Measurements from ENCODE around the gene TMEM269.

TMEM269 gene

DNA sequence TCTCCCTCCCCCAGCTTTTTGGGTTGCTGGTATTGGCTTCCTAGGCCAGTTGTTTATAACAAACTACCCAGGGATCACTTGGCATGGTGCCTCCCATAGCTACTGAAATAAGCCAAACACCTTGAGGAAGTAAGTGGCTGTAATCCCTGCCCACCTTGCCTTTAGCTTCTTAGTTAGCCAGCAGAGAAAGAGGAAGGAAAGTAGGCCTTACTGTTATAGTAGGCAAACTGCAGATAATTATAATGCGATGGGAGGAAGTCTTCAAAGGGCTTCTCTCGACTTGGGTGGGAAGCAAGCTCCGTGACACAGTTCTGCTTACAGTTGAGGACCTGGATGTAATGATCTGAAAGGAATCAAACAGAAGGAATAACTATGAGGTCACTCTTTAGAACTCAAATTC, 26.1 kb upstream of the TMEM269 start:
- TF ChIP-seq SIN3A (IDR thresholded peaks at IDR 0.05; ENCODE audit: borderline replicate concordance, insufficient read depth, low read length), result no peak
- TF ChIP-seq TAF1 (IDR thresholded peaks at IDR 0.05; ENCODE audit: borderline replicate concordance, insufficient read depth, low read length), result no peak
- TF ChIP-seq FOXP2 (optimal IDR thresholded peaks at IDR 0.05; ENCODE audit: borderline replicate concordance, extremely low read depth, extremely low read length, insufficient read depth), result no peak
- TF ChIP-seq POLR2AphosphoS5 (IDR thresholded peaks at IDR 0.05; ENCODE audit: low read depth, low read length), result no peak

GRCh38 chr1:42759114-42759513, 25.7 kb upstream of the TMEM269 start:
- TF ChIP-seq TAF1 (IDR thresholded peaks at IDR 0.05; ENCODE audit: borderline replicate concordance, insufficient read depth, low read length), result no peak
- no peak for TF ChIP-seq FOXP2 (optimal IDR thresholded peaks at IDR 0.05; ENCODE audit: borderline replicate concordance, extremely low read depth, extremely low read length, insufficient read depth)
- no peak for TF ChIP-seq REST (IDR thresholded peaks at IDR 0.05; ENCODE audit: insufficient read depth in 1 of 2, low read depth in 2 of 2, low read length in 2 of 2)
- TF ChIP-seq POLR2AphosphoS5 (IDR thresholded peaks at IDR 0.05; ENCODE audit: low read depth, low read length), result no peak
- no peak for TF ChIP-seq SIN3A (IDR thresholded peaks at IDR 0.05; ENCODE audit: borderline replicate concordance, insufficient read depth, low read length)

DNA sequence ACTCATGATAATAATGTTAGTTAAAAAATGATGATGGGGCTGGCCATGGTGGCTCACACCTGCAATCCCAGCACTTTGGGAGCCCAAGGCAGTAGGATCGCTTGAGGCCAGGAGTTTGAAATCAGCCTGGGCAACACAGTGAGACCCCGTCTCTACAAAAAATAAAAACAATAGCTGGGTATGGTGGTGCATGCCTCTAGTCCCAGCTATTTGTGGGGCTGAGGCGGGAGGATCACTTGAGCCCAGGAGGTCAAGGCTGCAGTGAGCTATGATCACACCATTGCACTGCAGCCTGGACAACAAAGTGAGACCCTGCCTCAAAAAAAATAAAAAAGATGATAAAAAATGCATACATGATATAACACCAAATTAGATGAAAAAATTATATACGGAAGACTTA, 23.2 kb upstream of the TMEM269 start:
- TF ChIP-seq REST (IDR thresholded peaks at IDR 0.05; ENCODE audit: insufficient read depth in 1 of 2, low read depth in 2 of 2, low read length in 2 of 2) (no peak), POLR2AphosphoS5 (IDR thresholded peaks at IDR 0.05; ENCODE audit: low read depth, low read length) (no peak), TAF1 (IDR thresholded peaks at IDR 0.05; ENCODE audit: borderline replicate concordance, insufficient read depth, low read length) (no peak), SIN3A (IDR thresholded peaks at IDR 0.05; ENCODE audit: borderline replicate concordance, insufficient read depth, low read length) (no peak), FOXP2 (optimal IDR thresholded peaks at IDR 0.05; ENCODE audit: borderline replicate concordance, extremely low read depth, extremely low read length, insufficient read depth) (no peak)

GRCh38 chr1:42762269-42762668, 22.5 kb upstream of the TMEM269 start:
- TF ChIP-seq TAF1 (IDR thresholded peaks at IDR 0.05; ENCODE audit: borderline replicate concordance, insufficient read depth, low read length) (no peak), SIN3A (IDR thresholded peaks at IDR 0.05; ENCODE audit: borderline replicate concordance, insufficient read depth, low read length) (no peak), REST (IDR thresholded peaks at IDR 0.05; ENCODE audit: insufficient read depth in 1 of 2, low read depth in 2 of 2, low read length in 2 of 2) (no peak), FOXP2 (optimal IDR thresholded peaks at IDR 0.05; ENCODE audit: borderline replicate concordance, extremely low read depth, extremely low read length, insufficient read depth) (no peak), POLR2AphosphoS5 (IDR thresholded peaks at IDR 0.05; ENCODE audit: low read depth, low read length) (no peak)

DNA sequence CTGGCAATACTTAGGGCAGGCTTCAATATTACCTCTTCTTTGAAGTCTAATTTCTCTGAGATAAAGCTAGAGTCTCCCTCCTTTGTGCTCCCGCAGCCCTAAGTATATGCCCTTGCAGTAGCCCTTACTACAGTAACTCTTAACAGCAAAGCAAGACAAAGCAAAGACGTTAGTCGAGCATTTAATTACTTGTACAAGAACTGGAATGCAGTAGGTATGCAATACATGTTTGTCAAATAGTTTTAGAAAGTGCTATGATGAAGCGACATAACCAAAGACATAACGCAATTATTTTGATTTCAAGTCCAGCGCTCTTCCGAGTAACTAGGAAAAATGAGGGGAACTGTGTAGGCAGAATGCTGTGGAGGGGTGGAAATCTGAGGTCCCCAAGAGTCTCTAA, 19.5 kb upstream of the TMEM269 start:
- TF ChIP-seq TAF1 (IDR thresholded peaks at IDR 0.05; ENCODE audit: borderline replicate concordance, insufficient read depth, low read length) (no peak), SIN3A (IDR thresholded peaks at IDR 0.05; ENCODE audit: borderline replicate concordance, insufficient read depth, low read length) (no peak), POLR2AphosphoS5 (IDR thresholded peaks at IDR 0.05; ENCODE audit: low read depth, low read length) (no peak), FOXP2 (optimal IDR thresholded peaks at IDR 0.05; ENCODE audit: borderline replicate concordance, extremely low read depth, extremely low read length, insufficient read depth) (no peak), REST (IDR thresholded peaks at IDR 0.05; ENCODE audit: insufficient read depth in 1 of 2, low read depth in 2 of 2, low read length in 2 of 2) (no peak)
